ENCODE results near the gene NFATC3.

NFATC3 gene

GRCh38 chr16:68190736-68191510 lies 105.8 kb downstream of the NFATC3 start:
- no peak for DNase-seq

GRCh38 chr16:68194251-68194650 lies 109.1 kb downstream of the NFATC3 start:
- no peak for DNase-seq

GRCh38 chr16:68197250-68197649 lies 112.1 kb downstream of the NFATC3 start:
- DNase-seq: no peak

- no peak for DNase-seq
Measured at GRCh38 chr16:68200088-68200783, 115.1 kb downstream of the NFATC3 start.

- peak in 1 of 2 experiments; percentile 6 for DNase-seq
Measured at GRCh38 chr16:68202091-68202519, 116.9 kb downstream of the NFATC3 start.

GRCh38 chr16:68206245-68206644 lies 121.1 kb downstream of the NFATC3 start:
- DNase-seq: no peak

GRCh38 chr16:68214726-68215125 lies 129.6 kb downstream of the NFATC3 start:
- no peak for DNase-seq

- no peak for DNase-seq
Measured at GRCh38 chr16:68215302-68215701, 130.1 kb downstream of the NFATC3 start.

- no peak for DNase-seq
Measured at GRCh38 chr16:68216240-68216639, 131.1 kb downstream of the NFATC3 start.

- no peak for DNase-seq
Measured at GRCh38 chr16:68217506-68217905, 132.3 kb downstream of the NFATC3 start.

GRCh38 chr16:68219725-68220351 lies 134.7 kb downstream of the NFATC3 start:
- no peak for DNase-seq

- no peak for DNase-seq
Measured at GRCh38 chr16:68223072-68223471, 137.9 kb downstream of the NFATC3 start.

GRCh38 chr16:68226116-68226515 lies 140.9 kb downstream of the NFATC3 start:
- DNase-seq: no peak

- DNase-seq: no peak
Measured at GRCh38 chr16:68227183-68227793, 142.1 kb downstream of the NFATC3 start.

- DNase-seq: no peak
Measured at GRCh38 chr16:68227850-68228553, 142.8 kb downstream of the NFATC3 start.

- no peak for DNase-seq
Measured at GRCh38 chr16:68228652-68229051, 143.5 kb downstream of the NFATC3 start.

GRCh38 chr16:68229431-68230175 lies 144.4 kb downstream of the NFATC3 start:
- peak; percentile 65 to 80 for DNase-seq

- DNase-seq: no peak
Measured at GRCh38 chr16:68230176-68230571, 145.0 kb downstream of the NFATC3 start.

GRCh38 chr16:68230956-68231355 lies 145.8 kb downstream of the NFATC3 start:
- DNase-seq: no peak

- DNase-seq: no peak
Measured at GRCh38 chr16:68231384-68232136, 146.4 kb downstream of the NFATC3 start.

- no peak for DNase-seq
Measured at GRCh38 chr16:68232335-68232734, 147.2 kb downstream of the NFATC3 start.

Measured in NCI-H524 (cell line).